K562 (cell line): ENCODE results near the gene CUX1. TPM values are rescaled to one million over a fixed set of nuclear protein-coding genes. Genes with fewer than 3 reads are reported as not detected.

Experiments used
- ARHGAP35 ChIP-seq: fragments of 450-650 bp; IDR thresholded peaks from 2 replicates; pipeline ENCODE4 v1.6.1; 2018; ENCODE audit not compliant: partially characterized antibody
- ETS2 ChIP-seq: IDR thresholded peaks from 2 replicates; pipeline ENCODE4 v1.6.1; 2016; ENCODE audit warnings: borderline replicate concordance, missing genetic modification characterization, mild to moderate bottlenecking, moderate library complexity, missing compliant biosample characterization; ENCODE audit not compliant: poor library complexity, severe bottlenecking
- FOXJ3 ChIP-seq: sonication (generic); formaldehyde crosslinking; IDR thresholded peaks from 2 replicates; pipeline ENCODE4 v1.4.0; 2020; ENCODE audit warnings: mild to moderate bottlenecking, missing genetic modification reagents
- GABPB1 ChIP-seq: sonication (generic); formaldehyde crosslinking; IDR thresholded peaks from 2 replicates; pipeline ENCODE4 v1.8.0; 2022; ENCODE audit warnings: mild to moderate bottlenecking, missing genetic modification reagents
- GTF2E2 ChIP-seq: fragments of 200-800 bp; sonication (Bioruptor generic); IDR thresholded peaks from 2 replicates; pipeline ENCODE4 v1.6.1; 2016; ENCODE audit warnings: missing genetic modification characterization, missing compliant biosample characterization
- KLF16 ChIP-seq: IDR thresholded peaks from 2 replicates; pipeline ENCODE4 v1.6.1; 2016; ENCODE audit warnings: antibody characterized with exemption
- MCM3 ChIP-seq: fragments of 450-650 bp; IDR thresholded peaks from 2 replicates; pipeline ENCODE4 v1.6.1; 2016
- MECOM ChIP-seq: fragments of 250-450 bp; sonication (Bioruptor Pico); IDR thresholded peaks from 2 replicates; pipeline ENCODE4 v1.8.0; 2022; ENCODE audit warnings: inconsistent platforms
- MEF2A ChIP-seq: IDR thresholded peaks from 2 replicates; pipeline ENCODE4 v1.6.1; 2011; ENCODE audit warnings: low read depth, mild to moderate bottlenecking, low read length, moderate library complexity; ENCODE audit not compliant: control insufficient read depth
- NCOA4 ChIP-seq: fragments of 450-650 bp; IDR thresholded peaks from 2 replicates; pipeline ENCODE4 v1.6.1; 2018; ENCODE audit warnings: mild to moderate bottlenecking; ENCODE audit not compliant: partially characterized antibody
- POLR2AphosphoS2 ChIP-seq: IDR thresholded peaks from 2 replicates; pipeline ENCODE4 v1.6.1; 2012; ENCODE audit warnings: low read length, improper control_type of control experiment
- POLR2AphosphoS5 ChIP-seq: IDR thresholded peaks from 2 replicates; pipeline ENCODE4 v1.6.1; 2011; ENCODE audit warnings: mild to moderate bottlenecking, low read depth, low read length, moderate library complexity; ENCODE audit not compliant: control insufficient read depth, insufficient read depth
- POU5F1 ChIP-seq: fragments of 150-350 bp; IDR thresholded peaks from 2 replicates; pipeline ENCODE4 v1.6.1; 2014; ENCODE audit warnings: borderline replicate concordance, low read length, low read depth, mild to moderate bottlenecking; ENCODE audit not compliant: partially characterized antibody
- RBM14 ChIP-seq: fragments of 200-400 bp; formaldehyde crosslinking; IDR thresholded peaks from 2 replicates; pipeline ENCODE4 v1.6.1; 2018; ENCODE audit warnings: low read depth, mild to moderate bottlenecking, low read length, moderate library complexity, borderline replicate concordance; ENCODE audit not compliant: insufficient read depth
- RFX1 ChIP-seq: fragments of 450-650 bp; IDR thresholded peaks from 2 replicates; pipeline ENCODE4 v1.6.1; 2016; ENCODE audit warnings: mild to moderate bottlenecking, moderate library complexity
- SMAD4 ChIP-seq: fragments of 250-450 bp; sonication (Bioruptor Pico); conservative IDR thresholded peaks from 2 replicates; pipeline ENCODE4 v1.8.0; 2021; ENCODE audit warnings: inconsistent platforms, mild to moderate bottlenecking, moderate library complexity
- SNIP1 ChIP-seq: fragments of 450-650 bp; IDR thresholded peaks from 2 replicates; pipeline ENCODE4 v1.7.1; 2017; ENCODE audit warnings: low read depth, mild to moderate bottlenecking
- SOX6 ChIP-seq: fragments of 450-650 bp; IDR thresholded peaks from 2 replicates; pipeline ENCODE4 v1.6.1; 2014; ENCODE audit warnings: mild to moderate bottlenecking
- THRAP3 ChIP-seq: fragments of 450-650 bp; IDR thresholded peaks from 2 replicates; pipeline ENCODE4 v1.6.1; 2016; ENCODE audit warnings: mild to moderate bottlenecking, inconsistent platforms, borderline replicate concordance
- TSC22D4 ChIP-seq: fragments of 450-650 bp; IDR thresholded peaks from 2 replicates; pipeline ENCODE4 v1.6.1; 2016; ENCODE audit warnings: missing genetic modification characterization, missing biosample characterization, control low read depth
- ZKSCAN8 ChIP-seq: fragments of 200-800 bp; sonication (Bioruptor generic); IDR thresholded peaks from 2 replicates; pipeline ENCODE4 v1.6.1; 2016; ENCODE audit warnings: missing genetic modification characterization, missing compliant biosample characterization
- ZNF217 ChIP-seq: sonication (generic); formaldehyde crosslinking; IDR thresholded peaks from 2 replicates; pipeline ENCODE4 v1.8.0; 2022; ENCODE audit warnings: mild to moderate bottlenecking, missing genetic modification reagents
- ZSCAN29 ChIP-seq: fragments of 450-650 bp; IDR thresholded peaks from 2 replicates; pipeline ENCODE4 v1.6.1; 2017
- polyA plus RNA-seq, 8 experiments: library from polyadenylated mRNA; depleted of rRNA in 4 of 8; stranded (reverse) in 5 of 8; unstranded in 3 of 8; fragments of >200 nt; fragmentation: Nextera tagmentation in 2 of 8; fragmentation: Illumina TruSeq in 1 of 8; extraction: Ambion mirVana in 2 of 8; extraction: Trizol in 1 of 8; gene quantifications; 2 replicates each; pipeline versions ENCODE4 v1.2.1 to v1.2.3, GENCODE V29; 2011 to 2014; ENCODE audit warnings: inconsistent platforms in 1 of 8, missing spikeins in 1 of 8
- total RNA-seq, 7 experiments: library from RNA; depleted of rRNA in 6 of 7; stranded (reverse); fragments of >200 nt in 6 of 7; fragmentation: Illumina TruSeq in 2 of 7; extraction: Trizol in 2 of 7; gene quantifications; 2 replicates each; pipeline versions ENCODE4 v1.2.1 to v1.2.3, GENCODE V29; 2011 to 2021; ENCODE audit warnings: low replicate concordance in 1 of 7
- TF ChIP-seq, protein P1 (sequence below): IDR thresholded peaks from 2 replicates; pipeline ENCODE4 v1.6.1; 2016; ENCODE audit warnings: missing genetic modification characterization, missing compliant biosample characterization
- TF ChIP-seq, protein P2 (sequence below): fragments of 450-650 bp; IDR thresholded peaks from 2 replicates; pipeline ENCODE4 v1.6.1; 2016; ENCODE audit warnings: missing biosample characterization, missing genetic modification characterization
- TF ChIP-seq, protein P3 (sequence below): IDR thresholded peaks from 3 replicates; pipeline ENCODE4 v1.6.1; 2011; ENCODE audit warnings: borderline replicate concordance, mild to moderate bottlenecking, moderate library complexity; ENCODE audit not compliant: insufficient read length; ENCODE audit errors: extremely low read depth

The CUX1 gene
- total and polyA plus RNA-seq, 9 of the 15 experiments (the other 6 are each of a cell fraction or from before 2014, with no cell fraction given), result 3.6 to 55.3 (median 25.2) TPM

DNA sequence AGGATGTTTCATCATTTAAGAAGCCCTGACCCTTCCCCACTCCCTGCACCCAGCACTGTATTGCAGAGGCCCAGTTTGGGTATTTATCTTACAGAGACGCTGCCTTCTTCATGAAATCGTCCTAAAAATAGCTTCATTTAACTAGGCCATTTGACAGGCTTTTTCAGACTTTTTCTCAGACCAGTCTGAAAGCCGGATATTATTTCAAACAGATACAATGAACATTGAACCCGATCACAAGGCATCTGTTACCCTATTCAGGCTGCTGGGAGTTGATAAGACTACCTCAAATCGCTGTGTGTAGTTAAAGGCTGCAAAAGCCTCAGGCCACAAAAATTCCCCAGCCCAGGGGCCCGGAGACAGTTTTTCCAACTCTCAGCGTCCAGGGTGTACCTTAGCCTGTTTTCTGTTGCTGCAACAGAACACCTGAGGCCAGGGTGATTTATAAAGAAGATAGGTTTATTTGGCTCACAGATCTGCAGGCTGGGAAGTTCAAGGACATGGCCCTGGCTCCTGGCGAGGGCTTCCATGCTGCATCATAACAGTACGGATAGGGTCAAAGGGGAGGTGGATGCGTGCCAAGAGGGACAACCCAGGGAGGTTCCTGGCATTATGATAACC lies 338.5 kb downstream of the CUX1 start (continued):
- TF ChIP-seq, protein P1, sequence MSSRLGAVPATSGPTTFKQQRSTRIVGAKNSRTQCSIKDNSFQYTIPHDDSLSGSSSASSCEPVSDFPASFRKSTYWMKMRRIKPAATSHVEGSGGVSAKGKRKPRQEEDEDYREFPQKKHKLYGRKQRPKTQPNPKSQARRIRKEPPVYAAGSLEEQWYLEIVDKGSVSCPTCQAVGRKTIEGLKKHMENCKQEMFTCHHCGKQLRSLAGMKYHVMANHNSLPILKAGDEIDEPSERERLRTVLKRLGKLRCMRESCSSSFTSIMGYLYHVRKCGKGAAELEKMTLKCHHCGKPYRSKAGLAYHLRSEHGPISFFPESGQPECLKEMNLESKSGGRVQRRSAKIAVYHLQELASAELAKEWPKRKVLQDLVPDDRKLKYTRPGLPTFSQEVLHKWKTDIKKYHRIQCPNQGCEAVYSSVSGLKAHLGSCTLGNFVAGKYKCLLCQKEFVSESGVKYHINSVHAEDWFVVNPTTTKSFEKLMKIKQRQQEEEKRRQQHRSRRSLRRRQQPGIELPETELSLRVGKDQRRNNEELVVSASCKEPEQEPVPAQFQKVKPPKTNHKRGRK, result no peak
- no peak for TF ChIP-seq SNIP1
- no peak for TF ChIP-seq MCM3
- peak; percentile 81 for TF ChIP-seq SMAD4 (CRISPR knock-in tag)
- peak; percentile 88 for TF ChIP-seq SOX6
- peak; percentile 39; the same call in 1 of the 2 replicates for TF ChIP-seq GTF2E2 (tag)
- TF ChIP-seq RFX1, result no peak
- no peak for TF ChIP-seq FOXJ3 (CRISPR knock-in tag)
- no peak for TF ChIP-seq ZSCAN29
- no peak for TF ChIP-seq POU5F1
- TF ChIP-seq THRAP3, result no peak
- no peak for TF ChIP-seq ZNF217
- TF ChIP-seq POLR2AphosphoS2, result no peak
- TF ChIP-seq ZKSCAN8, result no peak
- no peak for TF ChIP-seq MECOM (CRISPR knock-in tag)
- TF ChIP-seq MEF2A, result peak; percentile 87
- TF ChIP-seq KLF16, result peak; percentile 74
- TF ChIP-seq, protein P2, sequence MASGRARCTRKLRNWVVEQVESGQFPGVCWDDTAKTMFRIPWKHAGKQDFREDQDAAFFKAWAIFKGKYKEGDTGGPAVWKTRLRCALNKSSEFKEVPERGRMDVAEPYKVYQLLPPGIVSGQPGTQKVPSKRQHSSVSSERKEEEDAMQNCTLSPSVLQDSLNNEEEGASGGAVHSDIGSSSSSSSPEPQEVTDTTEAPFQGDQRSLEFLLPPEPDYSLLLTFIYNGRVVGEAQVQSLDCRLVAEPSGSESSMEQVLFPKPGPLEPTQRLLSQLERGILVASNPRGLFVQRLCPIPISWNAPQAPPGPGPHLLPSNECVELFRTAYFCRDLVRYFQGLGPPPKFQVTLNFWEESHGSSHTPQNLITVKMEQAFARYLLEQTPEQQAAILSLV, result no peak
- TF ChIP-seq, protein P3, sequence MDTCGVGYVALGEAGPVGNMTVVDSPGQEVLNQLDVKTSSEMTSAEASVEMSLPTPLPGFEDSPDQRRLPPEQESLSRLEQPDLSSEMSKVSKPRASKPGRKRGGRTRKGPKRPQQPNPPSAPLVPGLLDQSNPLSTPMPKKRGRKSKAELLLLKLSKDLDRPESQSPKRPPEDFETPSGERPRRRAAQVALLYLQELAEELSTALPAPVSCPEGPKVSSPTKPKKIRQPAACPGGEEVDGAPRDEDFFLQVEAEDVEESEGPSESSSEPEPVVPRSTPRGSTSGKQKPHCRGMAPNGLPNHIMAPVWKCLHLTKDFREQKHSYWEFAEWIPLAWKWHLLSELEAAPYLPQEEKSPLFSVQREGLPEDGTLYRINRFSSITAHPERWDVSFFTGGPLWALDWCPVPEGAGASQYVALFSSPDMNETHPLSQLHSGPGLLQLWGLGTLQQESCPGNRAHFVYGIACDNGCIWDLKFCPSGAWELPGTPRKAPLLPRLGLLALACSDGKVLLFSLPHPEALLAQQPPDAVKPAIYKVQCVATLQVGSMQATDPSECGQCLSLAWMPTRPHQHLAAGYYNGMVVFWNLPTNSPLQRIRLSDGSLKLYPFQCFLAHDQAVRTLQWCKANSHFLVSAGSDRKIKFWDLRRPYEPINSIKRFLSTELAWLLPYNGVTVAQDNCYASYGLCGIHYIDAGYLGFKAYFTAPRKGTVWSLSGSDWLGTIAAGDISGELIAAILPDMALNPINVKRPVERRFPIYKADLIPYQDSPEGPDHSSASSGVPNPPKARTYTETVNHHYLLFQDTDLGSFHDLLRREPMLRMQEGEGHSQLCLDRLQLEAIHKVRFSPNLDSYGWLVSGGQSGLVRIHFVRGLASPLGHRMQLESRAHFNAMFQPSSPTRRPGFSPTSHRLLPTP, result no peak
- no peak for TF ChIP-seq TSC22D4 (tag)
- TF ChIP-seq ETS2 (tag), result no peak
- TF ChIP-seq RBM14, result no peak
- TF ChIP-seq ARHGAP35, result no peak
- TF ChIP-seq POLR2AphosphoS5, result peak; percentile 76; the same call in 1 of the 2 replicates
- TF ChIP-seq NCOA4, result no peak
- no peak for TF ChIP-seq GABPB1
